ENCODE results near the gene MATN3. TPM values are rescaled to one million over a fixed set of nuclear protein-coding genes. Genes with fewer than 3 reads are reported as not detected.

MATN3 gene
- total RNA-seq, 2 experiments from 2014 or later, result not detected

- no peak for ATAC-seq (ENCODE audit: poor library complexity)
- no peaks in the 10 kb centered on the region for H3K36me3 ChIP-seq (ENCODE audit: insufficient read depth, low read length)
- H3K27ac Mint-ChIP-seq, result no peak overlapping the region
Observed at GRCh38 chr2:20008703-20009102, 3.8 kb downstream of the MATN3 start.

GRCh38 chr2:20005891-20006470 is 6.5 kb downstream of the MATN3 start:
- H3K4me3 ChIP-seq (ENCODE audit: low read length), result no peak overlapping the region
- no peak for TF ChIP-seq CTCF (IDR thresholded peaks at IDR 0.05)
- Mint-ChIP-seq H3K4me1 (ENCODE audit: low read depth) (no peaks in the 10 kb centered on the region), H3K9me3 (no peaks in the 10 kb centered on the region), H3K36me3 (ENCODE audit: low read depth) (no peaks in the 10 kb centered on the region), H3K4me3 (no peak overlapping the region), H3K27ac (no peak overlapping the region), H3K27me3 (peaks cover 61% of the 10 kb centered on the region)
- peaks cover under 1 to 10% of the 10 kb centered on the region in 2 experiments for H3K27me3 ChIP-seq (ENCODE audit: control insufficient read depth in 1 of 2, insufficient read depth in 2 of 2, low read length in 2 of 2)
- intact Hi-C loops (cut with DNase I, micrococcal nuclease), result no loop called here
- no peak for DNase-seq
- ATAC-seq (ENCODE audit: poor library complexity), result no peak
- H3K36me3 ChIP-seq (ENCODE audit: insufficient read depth, low read length), result no peaks in the 10 kb centered on the region
- H3K27ac ChIP-seq (ENCODE audit: low read depth in 1 of 2, low read length in 2 of 2), result no peak overlapping the region
- POLR2A ChIA-PET, result no interaction called here
- no peaks in the 10 kb centered on the region for H3K9me3 ChIP-seq (ENCODE audit: control insufficient read depth in 1 of 2, insufficient read depth in 1 of 2, low read length in 2 of 2)
- H3K4me1 ChIP-seq (ENCODE audit: insufficient read depth, low read length), result no peaks in the 10 kb centered on the region
- CTCF ChIA-PET, result no interaction called here

More at GRCh38 chr2:20008703-20009102, 3.8 kb downstream of the MATN3 start:
- ChIA-PET CTCF (no interaction called here), POLR2A (no interaction called here)
- peaks cover 14% of the 10 kb centered on the region for H3K4me1 Mint-ChIP-seq (ENCODE audit: low read depth)
- H3K9me3 ChIP-seq (ENCODE audit: control insufficient read depth in 1 of 2, insufficient read depth in 1 of 2, low read length in 2 of 2), result peaks cover 0 to 4% of the 10 kb centered on the region in 2 experiments
- no peak for DNase-seq
- no peak for TF ChIP-seq CTCF (IDR thresholded peaks at IDR 0.05)
- peaks cover 14% of the 10 kb centered on the region for H3K4me1 ChIP-seq (ENCODE audit: insufficient read depth, low read length)
- intact Hi-C loops (cut with DNase I, micrococcal nuclease), result no loop called here
- H3K4me3 ChIP-seq (ENCODE audit: low read length), result no peak overlapping the region
- no peaks in the 10 kb centered on the region for H3K36me3 Mint-ChIP-seq (ENCODE audit: low read depth)
- H3K4me3 Mint-ChIP-seq, result no peak overlapping the region
- H3K9me3 Mint-ChIP-seq, result no peaks in the 10 kb centered on the region
- H3K27ac ChIP-seq (ENCODE audit: low read depth in 1 of 2, low read length in 2 of 2), result no peak overlapping the region
- peaks cover 66% of the 10 kb centered on the region for H3K27me3 Mint-ChIP-seq
- H3K27me3 ChIP-seq (ENCODE audit: control insufficient read depth in 1 of 2, insufficient read depth in 2 of 2, low read length in 2 of 2), result peaks cover 12 to 28% of the 10 kb centered on the region in 2 experiments

- Mint-ChIP-seq H3K4me1 (ENCODE audit: low read depth) (no peaks in the 10 kb centered on the region), H3K27me3 (peaks cover 60% of the 10 kb centered on the region)
- intact Hi-C loops (cut with DNase I, micrococcal nuclease), result no loop called here
Observed at GRCh38 chr2:20005067-20005627, 7.3 kb downstream of the MATN3 start.

More at GRCh38 chr2:20005067-20005627, 7.3 kb downstream of the MATN3 start:
- H3K9me3 ChIP-seq (ENCODE audit: control insufficient read depth in 1 of 2, insufficient read depth in 1 of 2, low read length in 2 of 2), result no peaks in the 10 kb centered on the region
- H3K36me3 ChIP-seq (ENCODE audit: insufficient read depth, low read length), result no peaks in the 10 kb centered on the region
- POLR2A ChIA-PET, result no interaction called here
- Mint-ChIP-seq H3K9me3 (no peaks in the 10 kb centered on the region), H3K4me3 (no peak overlapping the region), H3K36me3 (ENCODE audit: low read depth) (no peaks in the 10 kb centered on the region), H3K27ac (no peak overlapping the region)
- DNase-seq (no peak), ATAC-seq (ENCODE audit: poor library complexity) (no peak)
- no peak overlapping the region for H3K27ac ChIP-seq (ENCODE audit: low read depth in 1 of 2, low read length in 2 of 2)
- CTCF ChIA-PET, result no interaction called here
- no peaks in the 10 kb centered on the region for H3K4me1 ChIP-seq (ENCODE audit: insufficient read depth, low read length)
- no peak overlapping the region for H3K4me3 ChIP-seq (ENCODE audit: low read length)
- H3K27me3 ChIP-seq (ENCODE audit: control insufficient read depth in 1 of 2, insufficient read depth in 2 of 2, low read length in 2 of 2), result peaks cover 0 to 8% of the 10 kb centered on the region in 2 experiments
- TF ChIP-seq CTCF (IDR thresholded peaks at IDR 0.05), result no peak
